AG09309 (cell line): ENCODE results near the gene EXOC4.

Source experiments
- DNase-seq: peaks from one replicate; pipeline ENCODE4 v3.0.0-alpha.2; 2010; ENCODE audit warnings: low read depth
- H3K4me3 ChIP-seq: 2 replicates; pipeline ENCODE4 v1.5.1; 2011; ENCODE audit warnings: mild to moderate bottlenecking, low read depth, low read length, moderate library complexity; ENCODE audit not compliant: control insufficient read depth
- TF ChIP-seq, protein P1 (sequence below): IDR thresholded peaks from 2 replicates; pipeline ENCODE4 v1.5.1; 2011; ENCODE audit warnings: mild to moderate bottlenecking, low read depth, low read length, inconsistent platforms; ENCODE audit not compliant: insufficient read depth, control insufficient read depth; ENCODE audit errors: missing control alignments

The EXOC4 gene

DNA sequence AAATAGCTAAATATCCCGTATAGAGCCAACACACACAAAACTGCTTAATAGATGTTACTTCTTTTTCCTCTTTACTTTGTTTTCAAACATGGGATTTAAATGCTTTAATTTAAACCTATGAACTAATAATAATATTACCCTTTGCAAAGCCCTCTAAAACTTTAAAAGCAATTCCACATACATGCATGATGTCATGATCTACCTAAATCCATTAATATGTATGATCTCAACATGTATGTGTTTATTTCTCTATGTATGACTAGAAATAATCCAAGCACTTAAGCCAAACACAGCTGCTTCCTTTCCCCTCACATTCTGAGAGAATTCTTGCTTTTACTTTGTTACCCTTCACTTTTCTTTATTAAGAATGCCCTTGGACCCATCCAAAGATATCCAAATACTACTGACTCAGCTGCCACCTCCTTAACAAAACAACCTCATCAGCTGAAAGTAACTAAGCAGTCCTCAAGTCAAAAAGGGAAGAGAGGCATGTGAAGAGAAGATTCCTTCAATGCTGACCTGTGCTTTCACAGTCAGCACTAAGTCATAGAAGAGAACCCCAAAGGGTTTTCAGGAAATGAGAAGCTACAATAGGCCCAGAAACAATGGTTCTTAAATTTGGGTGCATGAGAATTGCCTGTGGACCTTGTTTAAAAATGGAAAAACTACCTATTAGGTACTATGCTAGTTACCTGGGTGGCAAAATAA, 607.9 kb downstream of the EXOC4 start:
- no peak overlapping the region for H3K4me3 ChIP-seq
- TF ChIP-seq, protein P1, sequence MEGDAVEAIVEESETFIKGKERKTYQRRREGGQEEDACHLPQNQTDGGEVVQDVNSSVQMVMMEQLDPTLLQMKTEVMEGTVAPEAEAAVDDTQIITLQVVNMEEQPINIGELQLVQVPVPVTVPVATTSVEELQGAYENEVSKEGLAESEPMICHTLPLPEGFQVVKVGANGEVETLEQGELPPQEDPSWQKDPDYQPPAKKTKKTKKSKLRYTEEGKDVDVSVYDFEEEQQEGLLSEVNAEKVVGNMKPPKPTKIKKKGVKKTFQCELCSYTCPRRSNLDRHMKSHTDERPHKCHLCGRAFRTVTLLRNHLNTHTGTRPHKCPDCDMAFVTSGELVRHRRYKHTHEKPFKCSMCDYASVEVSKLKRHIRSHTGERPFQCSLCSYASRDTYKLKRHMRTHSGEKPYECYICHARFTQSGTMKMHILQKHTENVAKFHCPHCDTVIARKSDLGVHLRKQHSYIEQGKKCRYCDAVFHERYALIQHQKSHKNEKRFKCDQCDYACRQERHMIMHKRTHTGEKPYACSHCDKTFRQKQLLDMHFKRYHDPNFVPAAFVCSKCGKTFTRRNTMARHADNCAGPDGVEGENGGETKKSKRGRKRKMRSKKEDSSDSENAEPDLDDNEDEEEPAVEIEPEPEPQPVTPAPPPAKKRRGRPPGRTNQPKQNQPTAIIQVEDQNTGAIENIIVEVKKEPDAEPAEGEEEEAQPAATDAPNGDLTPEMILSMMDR: no peak
- no peak for DNase-seq

DNA sequence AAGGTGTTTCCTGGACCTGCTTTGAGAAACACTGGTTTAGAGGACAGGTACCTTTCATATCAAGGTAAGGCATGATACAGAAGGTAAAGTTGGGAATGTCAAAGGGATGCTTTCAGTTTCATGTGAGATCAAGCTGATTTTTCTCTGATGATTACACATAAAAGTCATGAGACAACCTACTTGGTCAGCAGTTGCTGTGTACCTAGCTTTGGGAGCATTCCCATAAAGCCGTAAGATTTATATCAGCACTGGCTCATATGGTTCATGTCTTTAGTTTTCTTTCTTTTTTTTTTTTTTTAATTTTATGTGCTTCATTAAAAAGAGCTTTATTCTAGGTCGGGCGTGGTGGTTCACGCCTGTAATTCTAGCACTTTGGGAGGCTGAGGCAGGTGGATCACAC, 609.0 kb downstream of the EXOC4 start:
- no peak for DNase-seq
- no peak overlapping the region for H3K4me3 ChIP-seq
- TF ChIP-seq, protein P1: no peak

DNA sequence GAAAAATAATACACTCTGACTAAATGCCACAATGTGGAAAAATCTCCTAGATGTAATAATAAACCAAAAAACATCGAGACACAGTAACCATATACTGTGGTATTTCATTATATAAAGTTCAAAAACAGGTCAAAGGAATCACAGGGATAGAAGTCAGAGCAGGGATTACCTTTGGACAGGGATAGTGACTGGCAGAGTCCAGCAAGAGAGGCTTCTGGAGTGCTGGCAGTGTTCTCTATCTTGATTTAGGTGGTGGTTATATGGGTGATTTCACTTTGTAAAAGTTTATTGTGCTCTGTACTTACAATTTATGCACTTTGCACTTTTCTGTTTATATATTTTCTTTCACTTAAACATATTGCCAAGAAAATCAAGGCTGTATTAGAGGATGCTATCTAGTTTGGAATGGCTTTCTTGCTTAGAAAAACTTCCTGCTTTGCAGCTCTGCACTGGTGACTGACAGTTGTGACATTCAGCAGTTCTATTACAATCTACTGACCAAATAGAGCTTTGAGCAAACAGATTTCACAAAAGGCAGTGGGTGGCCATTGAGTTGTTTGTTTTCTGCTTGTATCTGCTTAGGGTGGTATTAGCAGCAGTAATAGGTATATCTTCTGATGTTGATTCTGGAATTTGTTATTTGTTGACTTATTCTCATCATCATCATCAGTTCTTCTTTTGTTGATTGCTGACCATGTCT, 610.6 kb downstream of the EXOC4 start:
- TF ChIP-seq, protein P1: no peak
- no peak for DNase-seq
- no peak overlapping the region for H3K4me3 ChIP-seq

DNA sequence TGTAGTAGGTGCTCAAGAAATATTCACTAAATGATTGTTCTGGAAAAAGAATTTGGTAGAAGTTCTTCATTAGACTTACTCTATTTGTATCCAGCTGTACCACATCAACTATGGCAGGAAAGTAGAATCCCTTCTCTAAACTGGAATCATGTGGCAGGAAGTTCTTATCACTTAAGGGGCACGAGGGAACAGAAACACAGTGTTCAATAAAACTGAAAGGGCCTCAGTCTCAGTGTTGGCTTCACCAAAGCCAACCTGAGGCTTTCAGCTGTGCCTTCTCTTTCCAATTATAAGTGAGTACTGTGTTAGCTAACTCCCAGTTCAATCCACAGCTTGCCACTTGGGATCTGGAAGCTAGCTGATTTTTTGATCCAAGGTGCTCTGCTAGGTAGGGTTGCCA, 616.7 kb downstream of the EXOC4 start:
- no peak for DNase-seq
- TF ChIP-seq, protein P1: no peak
- H3K4me3 ChIP-seq: no peak overlapping the region

DNA sequence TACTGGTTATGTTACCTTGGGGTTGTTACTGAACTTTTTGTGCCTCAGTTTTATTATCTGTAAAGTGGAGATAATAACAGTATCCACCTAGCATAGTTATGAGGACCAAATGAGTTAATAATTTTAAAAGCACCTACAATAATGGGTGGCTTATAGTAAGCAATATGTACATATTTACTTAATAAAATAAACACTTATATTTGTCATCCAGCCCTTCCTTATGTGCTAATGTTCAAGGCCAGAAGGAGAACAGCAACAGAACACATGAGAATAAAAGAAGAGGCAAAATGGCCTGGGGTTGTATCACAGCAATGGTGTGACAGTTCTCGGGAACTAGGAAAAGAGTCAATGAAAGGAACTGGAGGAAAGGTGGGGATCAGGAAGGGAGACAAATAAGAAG, 618.9 kb downstream of the EXOC4 start:
- DNase-seq: no peak

DNA sequence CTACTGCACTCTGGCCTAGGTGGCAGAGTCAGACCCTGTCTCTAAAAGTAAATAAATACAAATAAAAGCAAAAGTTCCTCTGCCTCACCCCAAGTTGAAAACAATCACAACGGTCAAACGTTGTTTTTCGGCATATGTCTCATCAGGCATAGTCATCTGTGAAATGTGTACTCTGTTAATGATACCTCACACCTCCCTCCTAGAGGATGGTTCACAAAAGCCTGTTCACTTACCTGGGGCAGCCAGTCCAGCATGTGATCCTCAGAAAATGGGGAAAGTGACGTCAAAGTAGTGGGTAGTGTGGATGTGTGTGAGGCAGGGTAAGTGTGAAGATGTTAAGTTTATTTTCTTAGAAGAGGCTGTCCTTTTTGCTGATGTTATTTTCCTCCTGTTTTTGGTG, 620.3 kb downstream of the EXOC4 start:
- TF ChIP-seq, protein P1: no peak
- H3K4me3 ChIP-seq: no peak overlapping the region
- DNase-seq: no peak

More for the DNA sequence above, 618.9 kb downstream of the EXOC4 start:
- TF ChIP-seq, protein P1: no peak
- no peak overlapping the region for H3K4me3 ChIP-seq

DNA sequence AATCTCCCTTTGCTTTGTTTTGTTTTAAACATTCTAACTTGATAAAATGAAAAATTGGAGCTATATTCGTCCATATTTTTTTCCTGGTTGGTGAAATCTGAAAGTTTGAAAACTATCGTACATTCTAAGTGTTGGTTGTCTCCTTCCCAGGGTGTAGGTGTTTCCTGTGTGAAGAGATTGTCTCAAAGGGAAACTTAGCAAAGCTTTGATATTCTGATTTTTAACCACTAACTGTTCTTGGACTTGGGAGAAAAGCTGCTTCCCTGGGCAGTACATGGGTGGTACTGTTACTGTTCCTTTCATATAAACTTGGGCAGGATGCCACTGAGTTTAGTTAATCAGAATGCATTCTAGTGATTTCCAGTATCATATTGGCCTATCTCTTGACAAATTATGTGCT, 620.8 kb downstream of the EXOC4 start:
- no peak for DNase-seq
- no peak overlapping the region for H3K4me3 ChIP-seq
- TF ChIP-seq, protein P1: no peak
